DMS 273 (cell line): ENCODE measurements around the gene TMED7.
A peak's percentile ranks its signal among the peaks of the same experiment; 100 is the strongest.

Source experiments
- DNase-seq: peaks from one replicate; lab custom pipeline; 2025; ENCODE audit not compliant: unreplicated experiment; lab: John Stamatoyannopoulos, UW

Gene TMED7

GRCh38 chr5:115629903-115630302, 4.1 kb upstream of the TMED7 start:
- no peak for DNase-seq

- peak; percentile 21 for DNase-seq
Measured at GRCh38 chr5:115627295-115627865, 1.5 kb upstream of the TMED7 start.

GRCh38 chr5:115626445-115626823, 598 bp upstream of the TMED7 start:
- no peak for DNase-seq

GRCh38 chr5:115624994-115625393, 842 bp downstream of the TMED7 start:
- DNase-seq, result peak; percentile 48

GRCh38 chr5:115623658-115624057, 2.2 kb downstream of the TMED7 start:
- no peak for DNase-seq

- DNase-seq, result no peak
Measured at GRCh38 chr5:115621365-115621900, 4.4 kb downstream of the TMED7 start.

- no peak for DNase-seq
Measured at GRCh38 chr5:115616892-115617291, 8.9 kb downstream of the TMED7 start.

GRCh38 chr5:115616472-115616871, 9.4 kb downstream of the TMED7 start:
- DNase-seq, result no peak

GRCh38 chr5:115611873-115612272, 14.0 kb downstream of the TMED7 start:
- no peak for DNase-seq

GRCh38 chr5:115607935-115608334, 17.9 kb downstream of the TMED7 start:
- no peak for DNase-seq

GRCh38 chr5:115605436-115605835, 20.4 kb downstream of the TMED7 start:
- no peak for DNase-seq

GRCh38 chr5:115602591-115603125, 23.2 kb downstream of the TMED7 start:
- DNase-seq, result peak; percentile 63

GRCh38 chr5:115601701-115602590, 23.9 kb downstream of the TMED7 start, which contains the start of gene TICAM2:
Gene TICAM2 (minus strand): TSS chr5:115602479. CDS start chr5:115581256, 21,223 bp downstream.
- DNase-seq, result peak; percentile 69

- no peak for DNase-seq
Measured at GRCh38 chr5:115600766-115601165, 25.1 kb downstream of the TMED7 start.

- DNase-seq, result no peak
Measured at GRCh38 chr5:115599924-115600323, 25.9 kb downstream of the TMED7 start.

GRCh38 chr5:115599502-115599901, 26.3 kb downstream of the TMED7 start:
- peak; percentile 20 for DNase-seq

- DNase-seq, result peak; percentile 11
Measured at GRCh38 chr5:115594128-115595047, 31.4 kb downstream of the TMED7 start.

GRCh38 chr5:115589043-115589442, 36.8 kb downstream of the TMED7 start:
- DNase-seq, result peak; percentile 23

GRCh38 chr5:115588640-115589039, 37.2 kb downstream of the TMED7 start:
- DNase-seq, result peak; percentile 44

GRCh38 chr5:115586525-115587146, 39.2 kb downstream of the TMED7 start:
- DNase-seq, result peak; percentile 59
